ENCODE measurements around the gene CETP.

DNA sequence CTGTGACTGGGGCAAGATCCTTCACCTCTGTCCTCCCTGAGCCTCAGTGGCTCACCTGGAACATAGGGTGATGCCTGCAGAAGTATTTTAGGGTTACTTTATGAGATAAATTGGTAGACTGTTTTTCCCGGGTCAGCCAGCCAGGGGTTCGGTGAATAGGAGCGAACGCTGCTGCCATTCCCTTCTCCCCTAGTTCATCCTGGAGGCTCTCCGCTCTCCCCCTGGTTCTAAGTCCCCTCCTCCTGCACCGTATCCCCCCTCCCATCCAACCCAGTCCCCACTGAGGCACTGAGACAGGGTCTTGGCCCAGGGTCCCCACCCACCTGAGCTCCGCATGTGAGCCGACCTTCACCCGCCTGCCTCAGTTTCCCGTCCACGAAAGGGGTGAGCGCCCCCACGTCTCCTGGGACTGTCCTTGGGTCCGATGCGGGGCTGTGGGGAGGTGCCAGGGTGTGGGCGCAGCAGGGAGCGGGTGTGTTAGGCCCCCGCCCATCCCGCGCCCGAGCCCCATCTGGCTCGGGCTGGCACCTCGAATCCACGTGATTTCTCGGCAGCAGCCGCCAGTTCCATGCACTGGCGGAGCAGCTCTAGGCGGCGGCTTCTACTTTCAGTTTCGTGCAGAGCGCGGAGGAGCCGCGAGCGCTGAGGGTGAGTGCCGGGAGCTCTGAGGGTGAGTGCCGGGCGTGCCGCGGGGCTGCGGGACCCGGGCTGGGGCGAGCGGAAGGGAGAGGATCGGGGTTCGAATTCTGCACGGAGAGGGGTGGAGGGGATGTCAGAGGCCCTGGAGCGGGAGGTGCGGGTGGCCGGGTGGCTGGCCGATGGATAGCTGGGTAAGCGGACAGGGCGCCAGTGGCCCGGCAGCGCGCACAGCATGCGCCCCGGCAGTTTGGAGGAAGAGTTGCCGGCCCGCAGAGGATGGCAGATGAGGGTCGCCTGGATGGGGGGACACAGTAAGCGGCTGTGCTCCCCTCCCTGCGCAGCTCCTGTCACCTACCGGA is 27.5 kb downstream of the CETP start, which contains the start of gene NLRC5:
- peak in 2 of 4 donors; percentile 9 to 31 for TF ChIP-seq EP300 (IDR thresholded peaks at IDR 0.05)
- TF ChIP-seq, protein P1, sequence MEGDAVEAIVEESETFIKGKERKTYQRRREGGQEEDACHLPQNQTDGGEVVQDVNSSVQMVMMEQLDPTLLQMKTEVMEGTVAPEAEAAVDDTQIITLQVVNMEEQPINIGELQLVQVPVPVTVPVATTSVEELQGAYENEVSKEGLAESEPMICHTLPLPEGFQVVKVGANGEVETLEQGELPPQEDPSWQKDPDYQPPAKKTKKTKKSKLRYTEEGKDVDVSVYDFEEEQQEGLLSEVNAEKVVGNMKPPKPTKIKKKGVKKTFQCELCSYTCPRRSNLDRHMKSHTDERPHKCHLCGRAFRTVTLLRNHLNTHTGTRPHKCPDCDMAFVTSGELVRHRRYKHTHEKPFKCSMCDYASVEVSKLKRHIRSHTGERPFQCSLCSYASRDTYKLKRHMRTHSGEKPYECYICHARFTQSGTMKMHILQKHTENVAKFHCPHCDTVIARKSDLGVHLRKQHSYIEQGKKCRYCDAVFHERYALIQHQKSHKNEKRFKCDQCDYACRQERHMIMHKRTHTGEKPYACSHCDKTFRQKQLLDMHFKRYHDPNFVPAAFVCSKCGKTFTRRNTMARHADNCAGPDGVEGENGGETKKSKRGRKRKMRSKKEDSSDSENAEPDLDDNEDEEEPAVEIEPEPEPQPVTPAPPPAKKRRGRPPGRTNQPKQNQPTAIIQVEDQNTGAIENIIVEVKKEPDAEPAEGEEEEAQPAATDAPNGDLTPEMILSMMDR (IDR thresholded peaks at IDR 0.05), result no peak
- TF ChIP-seq POLR2A (IDR thresholded peaks at IDR 0.05), result peak; percentile 64 to 93
- TF ChIP-seq POLR2AphosphoS5 (IDR thresholded peaks at IDR 0.05), result peak; percentile 77 to 92 (median 91)

Measured in sigmoid colon (tissue), 4 donors.